ENCODE data around the gene ZNF585A.

- TF ChIP-seq CTCF (IDR thresholded peaks at IDR 0.05) = no peak
- no peak for TF ChIP-seq POLR2A (IDR thresholded peaks at IDR 0.05)
These were observed 12.3 kb downstream of the ZNF585A start for GRCh38 chr19:37160153-37160552.

All from breast epithelium (tissue), 3 donors.